SK-N-SH treated with all-trans-retinoic acid at 6 μM for 48 hours (cell line): ENCODE results near the gene FBL.
"Not testable (repeated sequence)": the region's sequence is repeated elsewhere in the genome, so short reads cannot be mapped to it uniquely, and the experiment has no call there.

Experiments used
- ARNTL ChIP-seq: fragments of 450-650 bp; formaldehyde crosslinking; IDR thresholded peaks from 2 replicates; pipeline ENCODE4 v1.5.0; 2020; ENCODE audit warnings: low read depth, mild to moderate bottlenecking, moderate library complexity, borderline replicate concordance
- CREB5 ChIP-seq: fragments of 250-450 bp; sonication (Bioruptor Pico); IDR thresholded peaks from 2 replicates; pipeline ENCODE4 v1.5.1; 2020; ENCODE audit warnings: low read depth, mild to moderate bottlenecking, moderate library complexity
- CSDC2 ChIP-seq: fragments of 250-450 bp; sonication (Bioruptor Pico); IDR thresholded peaks from 2 replicates; pipeline ENCODE4 v1.5.0; 2020; ENCODE audit warnings: mild to moderate bottlenecking, moderate library complexity
- CSRNP3 ChIP-seq: fragments of 250-450 bp; sonication (Bioruptor Pico); IDR thresholded peaks from 2 replicates; pipeline ENCODE4 v1.5.1; 2021; ENCODE audit warnings: mild to moderate bottlenecking, moderate library complexity
- PATZ1 ChIP-seq: fragments of 250-450 bp; sonication (Bioruptor Pico); IDR thresholded peaks from 2 replicates; pipeline ENCODE4 v1.8.0; 2020; ENCODE audit warnings: mild to moderate bottlenecking, moderate library complexity, borderline replicate concordance
- POU6F1 ChIP-seq: fragments of 250-450 bp; sonication (Bioruptor Pico); IDR thresholded peaks from 2 replicates; pipeline ENCODE4 v1.8.0; 2021; ENCODE audit warnings: low read depth, mild to moderate bottlenecking, moderate library complexity, borderline replicate concordance
- PPARA ChIP-seq: fragments of 250-450 bp; sonication (Bioruptor Pico); IDR thresholded peaks from 2 replicates; pipeline ENCODE4 v1.5.0; 2020; ENCODE audit warnings: mild to moderate bottlenecking, borderline replicate concordance
- RARB ChIP-seq: fragments of 250-450 bp; sonication (Bioruptor Pico); IDR thresholded peaks from 2 replicates; pipeline ENCODE4 v1.8.0; 2021; ENCODE audit warnings: mild to moderate bottlenecking, moderate library complexity
- TCF4 ChIP-seq: fragments of 250-450 bp; sonication (Bioruptor Pico); IDR thresholded peaks from 2 replicates; pipeline ENCODE4 v1.8.0; 2021; ENCODE audit warnings: mild to moderate bottlenecking, moderate library complexity, borderline replicate concordance
- TOX ChIP-seq: fragments of 250-450 bp; sonication (Bioruptor Pico); IDR thresholded peaks from 2 replicates; pipeline ENCODE4 v1.8.0; 2021; ENCODE audit warnings: mild to moderate bottlenecking, moderate library complexity, borderline replicate concordance
- ZFP3 ChIP-seq: fragments of 250-450 bp; sonication (Bioruptor Pico); IDR thresholded peaks from 2 replicates; pipeline ENCODE4 v1.5.0; 2020; ENCODE audit warnings: mild to moderate bottlenecking, moderate library complexity
- ZFP30 ChIP-seq: fragments of 450-650 bp; formaldehyde crosslinking; IDR thresholded peaks from 2 replicates; pipeline ENCODE4 v1.5.0; 2022; ENCODE audit warnings: mild to moderate bottlenecking, moderate library complexity
- ZNF70 ChIP-seq: fragments of 450-650 bp; formaldehyde crosslinking; IDR thresholded peaks from 2 replicates; pipeline ENCODE4 v1.5.0; 2020; ENCODE audit warnings: mild to moderate bottlenecking, moderate library complexity

- not testable (repeated sequence) for TF ChIP-seq CREB5 (CRISPR knock-in tag); TOX (CRISPR knock-in tag); ZNF70 (CRISPR knock-in tag); ARNTL (CRISPR knock-in tag); ZFP30 (CRISPR knock-in tag); TCF4 (CRISPR knock-in tag); POU6F1 (CRISPR knock-in tag); RARB (CRISPR knock-in tag); PPARA; CSDC2 (CRISPR knock-in tag); CSRNP3 (CRISPR knock-in tag); PATZ1 (CRISPR knock-in tag); ZFP3 (CRISPR knock-in tag)
Measured at GRCh38 chr19:39881495-39882110, 35.4 kb upstream of the FBL start.
